ENCODE measurements around the gene FCSK. TPM values are rescaled to one million over a fixed set of nuclear protein-coding genes. Genes with fewer than 3 reads are reported as not detected.

Gene FCSK
- polyA plus RNA-seq, 1 donor from 2014 or later = 10.7 TPM

DNA sequence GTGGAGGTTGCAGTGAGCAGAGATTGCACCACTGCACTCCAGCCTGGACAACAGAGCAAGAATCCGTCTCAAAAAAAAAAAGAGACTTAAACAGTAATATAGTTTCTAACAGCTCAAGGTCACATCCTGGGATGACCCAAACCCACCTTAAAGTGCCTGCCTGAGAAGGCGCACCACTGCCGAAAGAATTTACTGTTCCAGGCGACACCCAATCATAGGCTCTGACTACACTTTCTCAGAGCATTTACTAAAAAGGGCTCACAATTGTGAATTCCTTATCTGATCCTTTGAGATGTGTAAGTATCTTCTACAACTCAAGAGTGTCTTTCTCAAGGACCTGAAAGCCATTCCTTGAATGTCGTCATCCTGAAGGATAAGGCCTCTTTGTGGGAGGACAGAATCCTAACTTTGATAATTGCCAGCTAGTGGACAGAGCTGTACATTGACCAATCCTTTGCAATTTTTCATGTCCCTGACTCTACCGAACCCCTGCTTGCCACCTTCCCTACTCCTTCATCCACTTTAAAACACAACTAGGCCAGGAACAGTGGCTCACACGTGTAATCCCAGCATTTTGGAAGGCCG is 12.9 kb upstream of the FCSK start:
- no peak overlapping the region for H2AFZ ChIP-seq (ENCODE audit: low read depth, low read length)
- H3F3A ChIP-seq (ENCODE audit: insufficient read depth, low read length, poor library complexity, severe bottlenecking) = no peaks in the 10 kb centered on the region
- H3K27ac ChIP-seq (ENCODE audit: low read length) = no peak overlapping the region
- no peaks in the 10 kb centered on the region for H3K9me3 ChIP-seq (ENCODE audit: low read length)
- peaks cover 18% of the 10 kb centered on the region for H3K79me2 ChIP-seq (replicated peaks; ENCODE audit: insufficient read depth, low read length)
- no peak overlapping the region for H3K4me3 ChIP-seq (ENCODE audit: low read length)
- H4K20me1 ChIP-seq (ENCODE audit: insufficient read depth) = no peaks in the 10 kb centered on the region
- H3K9me2 ChIP-seq (ENCODE audit: insufficient read depth, low read length) = no peaks in the 10 kb centered on the region
- H3K4me2 ChIP-seq (ENCODE audit: low read length) = no peak overlapping the region
- no peaks in the 10 kb centered on the region for H3K36me3 ChIP-seq (ENCODE audit: insufficient read depth, low read length)
- no peak overlapping the region for H3K9ac ChIP-seq (ENCODE audit: low read length)
- no peak for TF ChIP-seq TAF1 (IDR thresholded peaks at IDR 0.05; ENCODE audit: low read depth)
- TF ChIP-seq MXI1 (conservative IDR thresholded peaks at IDR 0.05; ENCODE audit: poor library complexity, severe bottlenecking) = no peak
- TF ChIP-seq RAD21 (conservative IDR thresholded peaks at IDR 0.05) = no peak
- TF ChIP-seq POLR2AphosphoS5 (IDR thresholded peaks at IDR 0.05) = no peak
- TF ChIP-seq SMC3 (conservative IDR thresholded peaks at IDR 0.05; ENCODE audit: poor library complexity) = no peak
- TF ChIP-seq, protein P1, sequence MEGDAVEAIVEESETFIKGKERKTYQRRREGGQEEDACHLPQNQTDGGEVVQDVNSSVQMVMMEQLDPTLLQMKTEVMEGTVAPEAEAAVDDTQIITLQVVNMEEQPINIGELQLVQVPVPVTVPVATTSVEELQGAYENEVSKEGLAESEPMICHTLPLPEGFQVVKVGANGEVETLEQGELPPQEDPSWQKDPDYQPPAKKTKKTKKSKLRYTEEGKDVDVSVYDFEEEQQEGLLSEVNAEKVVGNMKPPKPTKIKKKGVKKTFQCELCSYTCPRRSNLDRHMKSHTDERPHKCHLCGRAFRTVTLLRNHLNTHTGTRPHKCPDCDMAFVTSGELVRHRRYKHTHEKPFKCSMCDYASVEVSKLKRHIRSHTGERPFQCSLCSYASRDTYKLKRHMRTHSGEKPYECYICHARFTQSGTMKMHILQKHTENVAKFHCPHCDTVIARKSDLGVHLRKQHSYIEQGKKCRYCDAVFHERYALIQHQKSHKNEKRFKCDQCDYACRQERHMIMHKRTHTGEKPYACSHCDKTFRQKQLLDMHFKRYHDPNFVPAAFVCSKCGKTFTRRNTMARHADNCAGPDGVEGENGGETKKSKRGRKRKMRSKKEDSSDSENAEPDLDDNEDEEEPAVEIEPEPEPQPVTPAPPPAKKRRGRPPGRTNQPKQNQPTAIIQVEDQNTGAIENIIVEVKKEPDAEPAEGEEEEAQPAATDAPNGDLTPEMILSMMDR (IDR thresholded peaks at IDR 0.05; ENCODE audit: poor library complexity, severe bottlenecking) = no peak
- no peak for TF ChIP-seq EZH2 (IDR thresholded peaks at IDR 0.05; ENCODE audit: borderline replicate concordance, insufficient read depth, low read length, poor library complexity, severe bottlenecking)
- TF ChIP-seq, protein P2, sequence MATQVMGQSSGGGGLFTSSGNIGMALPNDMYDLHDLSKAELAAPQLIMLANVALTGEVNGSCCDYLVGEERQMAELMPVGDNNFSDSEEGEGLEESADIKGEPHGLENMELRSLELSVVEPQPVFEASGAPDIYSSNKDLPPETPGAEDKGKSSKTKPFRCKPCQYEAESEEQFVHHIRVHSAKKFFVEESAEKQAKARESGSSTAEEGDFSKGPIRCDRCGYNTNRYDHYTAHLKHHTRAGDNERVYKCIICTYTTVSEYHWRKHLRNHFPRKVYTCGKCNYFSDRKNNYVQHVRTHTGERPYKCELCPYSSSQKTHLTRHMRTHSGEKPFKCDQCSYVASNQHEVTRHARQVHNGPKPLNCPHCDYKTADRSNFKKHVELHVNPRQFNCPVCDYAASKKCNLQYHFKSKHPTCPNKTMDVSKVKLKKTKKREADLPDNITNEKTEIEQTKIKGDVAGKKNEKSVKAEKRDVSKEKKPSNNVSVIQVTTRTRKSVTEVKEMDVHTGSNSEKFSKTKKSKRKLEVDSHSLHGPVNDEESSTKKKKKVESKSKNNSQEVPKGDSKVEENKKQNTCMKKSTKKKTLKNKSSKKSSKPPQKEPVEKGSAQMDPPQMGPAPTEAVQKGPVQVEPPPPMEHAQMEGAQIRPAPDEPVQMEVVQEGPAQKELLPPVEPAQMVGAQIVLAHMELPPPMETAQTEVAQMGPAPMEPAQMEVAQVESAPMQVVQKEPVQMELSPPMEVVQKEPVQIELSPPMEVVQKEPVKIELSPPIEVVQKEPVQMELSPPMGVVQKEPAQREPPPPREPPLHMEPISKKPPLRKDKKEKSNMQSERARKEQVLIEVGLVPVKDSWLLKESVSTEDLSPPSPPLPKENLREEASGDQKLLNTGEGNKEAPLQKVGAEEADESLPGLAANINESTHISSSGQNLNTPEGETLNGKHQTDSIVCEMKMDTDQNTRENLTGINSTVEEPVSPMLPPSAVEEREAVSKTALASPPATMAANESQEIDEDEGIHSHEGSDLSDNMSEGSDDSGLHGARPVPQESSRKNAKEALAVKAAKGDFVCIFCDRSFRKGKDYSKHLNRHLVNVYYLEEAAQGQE (IDR thresholded peaks at IDR 0.05; ENCODE audit: borderline replicate concordance) = no peak
- TF ChIP-seq EP300 (conservative IDR thresholded peaks at IDR 0.05; ENCODE audit: poor library complexity, severe bottlenecking) = no peak
- no peaks in the 10 kb centered on the region for H3K27me3 ChIP-seq (ENCODE audit: insufficient read depth, low read depth, low read length)

DNA sequence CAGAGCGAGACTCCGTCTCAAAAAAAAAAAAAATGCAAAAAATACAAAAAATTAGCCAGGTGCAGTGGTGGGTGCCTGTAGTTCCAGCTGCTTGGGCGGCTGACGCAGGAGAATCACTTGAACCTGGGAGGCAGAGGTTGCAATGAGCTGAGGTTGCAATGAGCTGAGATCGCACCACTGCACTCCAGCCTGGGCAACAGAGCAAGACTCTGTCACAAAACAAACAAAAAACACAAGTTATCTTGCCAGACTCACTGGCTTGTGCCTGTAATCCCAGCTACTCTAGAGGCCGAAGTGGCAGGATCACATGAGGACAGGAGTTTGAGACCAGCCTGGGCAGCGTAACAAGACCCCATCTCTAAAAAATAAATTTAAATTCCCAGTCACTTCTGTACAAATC is 12.1 kb upstream of the FCSK start:
- Histone ChIP-seq H3K4me3 (ENCODE audit: low read length) (no peak overlapping the region), H3K9ac (ENCODE audit: low read length) (no peak overlapping the region), H3K9me2 (ENCODE audit: insufficient read depth, low read length) (no peaks in the 10 kb centered on the region), H3K27me3 (ENCODE audit: insufficient read depth, low read depth, low read length) (no peaks in the 10 kb centered on the region), H3K4me2 (ENCODE audit: low read length) (no peak overlapping the region), H3K9me3 (ENCODE audit: low read length) (no peaks in the 10 kb centered on the region), H2AFZ (ENCODE audit: low read depth, low read length) (no peak overlapping the region), H3K36me3 (ENCODE audit: insufficient read depth, low read length) (no peaks in the 10 kb centered on the region), H3K27ac (ENCODE audit: low read length) (no peak overlapping the region), H4K20me1 (ENCODE audit: insufficient read depth) (no peaks in the 10 kb centered on the region), H3F3A (ENCODE audit: insufficient read depth, low read length, poor library complexity, severe bottlenecking) (no peaks in the 10 kb centered on the region), H3K79me2 (replicated peaks; ENCODE audit: insufficient read depth, low read length) (peaks cover 10% of the 10 kb centered on the region)
- TF ChIP-seq POLR2AphosphoS5 (IDR thresholded peaks at IDR 0.05) = no peak
- no peak for TF ChIP-seq MXI1 (conservative IDR thresholded peaks at IDR 0.05; ENCODE audit: poor library complexity, severe bottlenecking)
- TF ChIP-seq RAD21 (conservative IDR thresholded peaks at IDR 0.05) = no peak
- TF ChIP-seq SMC3 (conservative IDR thresholded peaks at IDR 0.05; ENCODE audit: poor library complexity) = no peak
- no peak for TF ChIP-seq EZH2 (IDR thresholded peaks at IDR 0.05; ENCODE audit: borderline replicate concordance, insufficient read depth, low read length, poor library complexity, severe bottlenecking)
- TF ChIP-seq, protein P2 (IDR thresholded peaks at IDR 0.05; ENCODE audit: borderline replicate concordance) = no peak
- TF ChIP-seq, protein P1 (IDR thresholded peaks at IDR 0.05; ENCODE audit: poor library complexity, severe bottlenecking) = no peak
- TF ChIP-seq EP300 (conservative IDR thresholded peaks at IDR 0.05; ENCODE audit: poor library complexity, severe bottlenecking) = no peak
- no peak for TF ChIP-seq TAF1 (IDR thresholded peaks at IDR 0.05; ENCODE audit: low read depth)
